GM18867 (cell line): ENCODE results near the gene NDUFB5.
A peak's percentile ranks its signal among the peaks of the same experiment; 100 is the strongest.
"Not testable (repeated sequence)": the region's sequence is repeated elsewhere in the genome, so short reads cannot be mapped to it uniquely, and the experiment has no call there.

Source experiments
- ATAC-seq: cut with Tn5 transposase; IDR thresholded peaks from one replicate; pipeline ENCODE4 v1.9.1; 2021; ENCODE audit warnings: mild to moderate bottlenecking, moderate library complexity; ENCODE audit not compliant: unreplicated experiment

Gene NDUFB5

GRCh38 chr3:179630753-179631451 lies 26.3 kb downstream of the NDUFB5 start:
- no peak for ATAC-seq

DNA sequence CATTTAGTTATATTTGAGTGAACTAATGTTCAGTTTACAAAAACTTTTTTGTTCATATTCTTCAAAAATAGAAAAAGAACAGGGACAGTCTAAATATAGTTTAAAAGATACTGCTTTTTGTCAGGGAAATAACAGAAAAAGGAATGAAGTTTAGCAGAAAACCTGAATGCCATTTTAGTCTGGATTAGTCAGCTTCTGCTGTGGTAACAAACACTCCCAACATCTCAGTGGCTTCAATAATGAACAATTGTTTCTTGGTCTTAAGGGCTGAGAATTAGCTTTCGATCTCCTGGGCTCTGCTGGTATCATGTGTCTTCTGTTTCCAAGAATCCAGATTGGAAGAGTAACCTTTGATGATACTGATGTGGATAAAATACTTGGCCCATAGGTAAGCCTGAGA lies 35.9 kb downstream of the NDUFB5 start:
- ATAC-seq = no peak

- ATAC-seq = no peak
These were observed 38.3 kb downstream of the NDUFB5 start for GRCh38 chr3:179642871-179643270.

DNA sequence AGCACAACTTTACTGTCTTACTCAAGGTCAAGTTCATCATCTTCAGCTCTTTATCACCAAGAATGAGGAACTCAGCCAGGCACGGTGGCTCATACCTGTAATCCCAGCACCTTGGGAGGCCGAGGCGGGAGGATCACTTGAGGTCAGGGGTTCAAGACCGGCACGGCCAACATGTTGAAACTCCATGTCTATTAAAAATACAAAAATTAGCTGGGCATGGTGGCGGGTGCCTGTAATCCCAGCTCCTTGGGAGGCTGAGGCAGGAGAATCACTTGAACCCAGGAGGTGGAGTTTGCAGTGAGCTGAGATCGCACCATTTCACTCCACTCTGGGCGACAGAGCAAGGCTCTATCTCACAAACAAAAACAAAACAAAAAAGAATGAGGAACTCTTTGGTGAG lies 39.2 kb downstream of the NDUFB5 start:
- ATAC-seq = not testable (repeated sequence)

- ATAC-seq = no peak
These were observed 41.6 kb downstream of the NDUFB5 start for GRCh38 chr3:179646177-179646576.

DNA sequence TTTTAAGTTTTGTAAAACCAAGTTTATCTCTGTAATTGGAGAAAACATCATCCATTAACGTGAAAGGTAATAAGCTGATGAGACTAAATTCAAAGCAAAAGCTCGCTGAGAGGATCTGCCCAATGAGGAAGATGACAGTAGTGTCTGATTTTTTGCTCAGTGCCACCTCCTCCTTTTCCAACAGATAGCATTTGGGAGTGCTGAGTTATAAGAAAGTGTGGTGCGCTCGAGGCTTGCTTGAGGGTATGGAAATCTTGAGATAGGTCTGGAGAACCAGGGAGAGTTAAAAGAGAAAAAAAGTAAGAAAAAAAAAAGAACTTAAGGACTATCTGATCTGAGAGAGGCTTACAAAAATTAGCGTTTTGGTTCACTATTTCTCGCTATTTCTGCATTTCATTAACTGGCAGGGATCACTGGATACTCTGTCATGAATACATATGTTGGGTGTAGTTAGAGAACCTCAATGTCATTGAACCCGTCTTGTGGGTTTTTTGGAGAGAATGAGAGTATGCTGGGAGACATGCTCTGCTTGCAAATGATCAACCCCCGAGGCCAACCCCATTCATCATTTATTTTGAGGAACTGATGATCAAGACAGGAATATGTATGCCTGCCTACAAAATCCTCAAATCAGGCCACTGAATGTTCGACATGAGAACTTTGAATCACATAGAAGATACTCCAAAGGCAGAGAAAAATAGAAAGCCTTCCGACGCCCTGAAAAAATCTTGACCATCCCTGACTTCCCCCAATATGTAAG lies 47.3 kb downstream of the NDUFB5 start:
- no peak for ATAC-seq

DNA sequence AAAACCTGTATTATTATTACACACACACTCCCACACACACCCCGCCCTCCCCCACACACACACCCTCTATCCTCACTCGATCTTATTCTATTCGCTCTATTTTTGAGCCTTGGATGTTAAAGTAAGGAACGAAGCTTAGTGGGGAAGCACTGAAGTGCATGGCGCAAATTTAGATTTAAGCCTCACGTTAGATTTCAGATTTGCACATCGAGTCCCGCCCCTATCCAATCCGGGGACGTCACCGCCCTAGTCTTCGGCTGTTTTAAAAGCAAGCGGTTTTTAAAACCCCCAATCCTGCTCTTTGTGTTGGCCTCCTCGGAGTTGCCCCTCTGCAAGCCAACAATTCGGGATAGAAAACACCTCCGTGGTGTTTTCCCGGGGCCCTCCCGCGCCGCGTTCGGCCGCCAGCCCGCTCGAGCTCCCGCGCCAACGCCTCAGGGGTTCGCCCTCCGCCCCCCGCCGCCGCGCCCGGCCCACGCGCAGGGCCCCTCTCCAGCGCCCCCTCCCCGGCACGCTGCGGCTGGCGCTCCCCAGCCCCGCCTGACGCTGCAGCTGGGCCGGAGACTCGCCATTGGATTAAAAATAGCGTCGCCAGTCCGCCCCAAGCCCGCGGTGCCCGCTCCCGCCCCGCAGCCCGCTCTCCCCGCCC lies 48.0 kb downstream of the NDUFB5 start, which contains the start of gene USP13:
Gene USP13 (plus strand): TSS at position 594 of the 649 bp plus-strand sequence. CDS start 186 bp downstream, outside the sequence.
- ATAC-seq = peak; percentile 71

GRCh38 chr3:179653096-179653797 lies 48.7 kb downstream of the NDUFB5 start:
- ATAC-seq = peak; percentile 59

DNA sequence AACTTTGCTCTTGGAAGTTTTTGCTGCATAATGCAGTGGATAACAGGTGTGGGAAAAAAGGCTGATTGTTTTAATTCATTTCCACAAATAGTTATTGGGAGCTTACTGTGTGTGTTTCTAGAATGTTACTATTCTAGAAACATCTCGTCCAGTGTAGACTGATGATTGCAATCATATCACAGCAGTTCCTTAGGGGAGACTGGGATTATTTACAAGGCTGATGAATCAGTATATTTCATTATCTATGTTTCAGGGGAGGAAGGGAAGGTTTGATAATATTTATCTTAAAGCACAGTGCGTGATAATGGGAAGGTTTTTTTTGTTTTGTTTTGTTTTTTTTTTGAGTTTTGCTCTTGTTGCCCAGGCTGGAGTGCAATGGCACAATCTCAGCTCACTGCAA lies 50.6 kb downstream of the NDUFB5 start:
- no peak for ATAC-seq

DNA sequence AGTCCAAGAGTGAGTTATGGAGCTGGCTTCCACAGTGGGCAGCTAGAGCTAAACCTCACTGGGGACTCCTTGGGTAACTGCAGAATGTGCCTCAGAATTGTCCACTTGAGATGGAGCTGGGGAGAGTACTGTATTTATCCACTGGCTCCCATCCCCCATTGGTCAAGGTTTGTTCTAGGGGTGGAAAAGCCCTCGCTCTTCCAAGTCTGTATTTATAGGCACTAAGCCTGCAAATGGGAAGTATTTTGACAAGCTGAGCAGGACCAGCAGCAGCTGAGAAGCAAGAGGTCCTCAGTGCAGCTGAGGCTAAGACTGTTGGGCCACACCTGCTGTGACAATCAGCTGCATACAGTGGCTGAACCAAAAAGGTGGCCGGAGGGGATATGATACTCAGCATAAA lies 54.0 kb downstream of the NDUFB5 start:
- ATAC-seq = no peak

- ATAC-seq = no peak
These were observed 56.3 kb downstream of the NDUFB5 start for GRCh38 chr3:179660872-179661271.

- no peak for ATAC-seq
These were observed 57.2 kb downstream of the NDUFB5 start for GRCh38 chr3:179661777-179662176.

GRCh38 chr3:179663093-179663492 lies 58.5 kb downstream of the NDUFB5 start:
- ATAC-seq = no peak

DNA sequence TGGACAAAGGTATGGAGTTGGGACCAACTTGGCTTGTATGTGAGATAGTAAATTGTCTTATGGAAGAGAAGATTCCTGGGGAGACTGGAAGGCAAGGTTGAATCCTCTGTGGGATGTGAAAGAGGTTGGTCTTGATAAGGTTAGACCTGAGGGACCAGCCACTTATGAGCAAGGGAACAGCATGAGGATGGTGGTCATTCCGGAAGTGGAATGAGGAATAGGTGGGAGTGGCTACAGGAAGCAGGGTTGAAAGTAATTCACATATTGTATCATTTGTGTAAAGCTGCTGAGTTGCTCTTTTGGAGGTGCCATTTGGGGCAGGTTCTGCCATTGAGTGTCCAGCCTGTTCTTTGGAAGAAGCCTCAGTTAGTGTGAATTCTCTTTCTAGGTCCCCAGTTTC lies 61.4 kb downstream of the NDUFB5 start:
- no peak for ATAC-seq

GRCh38 chr3:179666436-179667035 lies 61.9 kb downstream of the NDUFB5 start:
- no peak for ATAC-seq

DNA sequence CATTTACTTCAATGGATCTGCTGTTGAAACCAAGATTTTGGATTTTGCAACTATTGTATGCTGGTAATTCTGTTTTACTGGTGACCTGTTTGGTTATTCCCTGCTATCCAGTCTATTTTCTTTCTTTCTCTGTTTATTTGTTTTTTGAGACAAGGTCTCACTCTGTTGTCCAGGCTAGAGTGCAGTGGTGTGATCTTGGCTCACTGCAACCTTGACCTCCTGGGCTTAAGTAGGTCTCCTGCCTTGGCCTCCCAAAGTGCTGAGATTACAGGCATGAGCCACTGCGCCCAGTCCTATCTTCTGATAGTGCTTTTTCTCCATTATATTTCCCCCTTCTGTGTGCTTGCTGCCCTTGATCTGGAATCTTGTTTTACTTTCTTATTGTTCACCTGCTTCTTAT lies 63.8 kb downstream of the NDUFB5 start:
- ATAC-seq = no peak

GRCh38 chr3:179670311-179670710 lies 65.7 kb downstream of the NDUFB5 start:
- no peak for ATAC-seq

GRCh38 chr3:179671309-179671708 lies 66.7 kb downstream of the NDUFB5 start:
- ATAC-seq = no peak

GRCh38 chr3:179671747-179672242 lies 67.2 kb downstream of the NDUFB5 start:
- ATAC-seq = no peak

GRCh38 chr3:179672918-179673317 lies 68.3 kb downstream of the NDUFB5 start:
- ATAC-seq = no peak

- ATAC-seq = no peak
These were observed 68.9 kb downstream of the NDUFB5 start for GRCh38 chr3:179673523-179673922.
